Fibroblast of lung (primary cell): ENCODE data around the gene CFAP65. TPM values are rescaled to one million over a fixed set of nuclear protein-coding genes. Genes with fewer than 3 reads are reported as not detected.

ENCODE experiments used
- DNase-seq, 2 donors: peaks; one replicate each; pipeline versions ENCODE4 v3.0.0 to v3.0.0-alpha.2; 2010; ENCODE audit warnings: low read depth in 2 of 2
- H2AFZ ChIP-seq: 2 replicates; pipeline ENCODE4 v1.5.1; 2012; ENCODE audit warnings: low read length, control low read depth, inconsistent platforms
- H3K27ac ChIP-seq: 2 replicates; pipeline ENCODE4 v1.5.1; 2011; ENCODE audit warnings: low read length, control low read depth; ENCODE audit not compliant: insufficient read depth
- H3K27me3 ChIP-seq: 2 replicates; pipeline ENCODE4 v1.5.1; 2011; ENCODE audit warnings: mild to moderate bottlenecking, low read length; ENCODE audit not compliant: control insufficient read depth, insufficient read depth
- H3K36me3 ChIP-seq: 2 replicates; pipeline ENCODE4 v1.5.1; 2011; ENCODE audit warnings: low read length; ENCODE audit not compliant: control insufficient read depth, insufficient read depth
- H3K4me1 ChIP-seq: 2 replicates; pipeline ENCODE4 v1.5.1; 2011; ENCODE audit warnings: low read length; ENCODE audit not compliant: control insufficient read depth, insufficient read depth; ENCODE audit errors: extremely low read depth
- H3K4me2 ChIP-seq: 2 replicates; pipeline ENCODE4 v1.5.1; 2011; ENCODE audit warnings: low read length, control low read depth; ENCODE audit not compliant: insufficient read depth; ENCODE audit errors: extremely low read depth
- H3K4me3 ChIP-seq, 4 experiments: fragments of 200-600 bp in 1 of 4; sonication (generic) in 1 of 4; replicated peaks in 1 of 4; 2 replicates each; pipeline ENCODE4 v1.5.1; 2011 to 2016; ENCODE audit warnings: low read length in 4 of 4, low read depth in 3 of 4, mild to moderate bottlenecking in 3 of 4, control low read depth in 2 of 4, inconsistent platforms in 1 of 4, mixed read lengths in 1 of 4; ENCODE audit not compliant: insufficient read depth in 1 of 4; ENCODE audit errors: control extremely low read depth in 1 of 4
- H3K79me2 ChIP-seq: 2 replicates; pipeline ENCODE4 v1.5.1; 2012; ENCODE audit warnings: mild to moderate bottlenecking, low read length, inconsistent platforms; ENCODE audit not compliant: control insufficient read depth, insufficient read depth
- H3K9ac ChIP-seq: 2 replicates; pipeline ENCODE4 v1.5.1; 2011; ENCODE audit warnings: mild to moderate bottlenecking, low read length, control low read depth; ENCODE audit not compliant: insufficient read depth
- H3K9me3 ChIP-seq: 2 replicates; pipeline ENCODE4 v1.5.1; 2012; ENCODE audit warnings: low read depth, low read length; ENCODE audit not compliant: control insufficient read depth, insufficient read depth
- H4K20me1 ChIP-seq: 2 replicates; pipeline ENCODE4 v1.5.1; 2011; ENCODE audit warnings: low read length; ENCODE audit not compliant: control insufficient read depth, insufficient read depth; ENCODE audit errors: extremely low read depth
- EZH2 ChIP-seq: IDR thresholded peaks from 2 replicates; pipeline ENCODE4 v1.5.1; 2012; ENCODE audit warnings: low read length, control low read depth, mild to moderate bottlenecking; ENCODE audit errors: missing control alignments
- polyA plus RNA-seq, 2 donors: library from polyadenylated mRNA; depleted of rRNA in 1 of 2; stranded (reverse) in 1 of 2; unstranded in 1 of 2; fragments of >200 nt; gene quantifications; 2 replicates each; pipeline ENCODE4 v1.2.1, GENCODE V29; 2011 to 2012; ENCODE audit warnings: missing spikeins in 1 of 2
- total RNA-seq: library from RNA; depleted of rRNA; stranded (reverse); fragments of >200 nt; gene quantifications from 2 replicates; pipeline ENCODE4 v1.2.1, GENCODE V29; 2014
- TF ChIP-seq, protein P1 (sequence below), 2 donors: IDR thresholded peaks in 1 of 2; conservative IDR thresholded peaks in 1 of 2; 1 replicate in 1 of 2; 2 replicates in 1 of 2; pipeline ENCODE4 v1.5.1; 2011 to 2012; ENCODE audit warnings: low read length in 2 of 2, control low read depth in 1 of 2, inconsistent platforms in 1 of 2, low read depth in 1 of 2, mild to moderate bottlenecking in 1 of 2

CFAP65 gene
- total and polyA plus RNA-seq, 2 donors (not counting 1 experiment from before 2014, with no cell fraction given) = not detected

DNA sequence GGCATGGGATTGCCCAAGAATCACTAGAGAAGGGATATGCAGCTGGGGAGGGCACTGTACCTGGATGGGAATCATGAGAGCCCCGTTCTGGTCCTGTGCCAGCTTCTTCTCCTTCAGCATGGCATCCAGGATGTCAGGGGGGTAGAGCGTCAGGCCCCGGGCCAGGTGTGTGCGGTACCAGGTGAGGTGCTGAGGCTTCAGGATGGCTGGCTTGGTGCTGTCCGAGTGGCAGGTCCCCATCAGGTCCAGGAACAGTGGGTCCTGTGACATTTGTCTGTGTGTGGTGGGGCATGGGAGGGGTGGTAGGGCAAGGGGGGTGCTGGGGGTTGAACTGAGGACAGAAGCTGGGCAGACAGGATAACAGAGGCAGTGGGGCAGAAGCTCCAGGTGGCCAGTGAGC is 13.2 kb downstream of the CFAP65 start:
- Histone ChIP-seq H3K27me3 (peaks cover 15% of the 10 kb centered on the region), H3K79me2 (no peaks in the 10 kb centered on the region), H3K4me1 (no peaks in the 10 kb centered on the region), H3K4me2 (no peak overlapping the region), H3K4me3 (no peak overlapping the region), H3K36me3 (no peaks in the 10 kb centered on the region), H3K27ac (no peak overlapping the region), H3K9me3 (no peaks in the 10 kb centered on the region), H4K20me1 (no peaks in the 10 kb centered on the region), H2AFZ (no peak overlapping the region), H3K9ac (no peak overlapping the region)
- no peak for DNase-seq
- TF ChIP-seq EZH2 = no peak
- TF ChIP-seq, protein P1, sequence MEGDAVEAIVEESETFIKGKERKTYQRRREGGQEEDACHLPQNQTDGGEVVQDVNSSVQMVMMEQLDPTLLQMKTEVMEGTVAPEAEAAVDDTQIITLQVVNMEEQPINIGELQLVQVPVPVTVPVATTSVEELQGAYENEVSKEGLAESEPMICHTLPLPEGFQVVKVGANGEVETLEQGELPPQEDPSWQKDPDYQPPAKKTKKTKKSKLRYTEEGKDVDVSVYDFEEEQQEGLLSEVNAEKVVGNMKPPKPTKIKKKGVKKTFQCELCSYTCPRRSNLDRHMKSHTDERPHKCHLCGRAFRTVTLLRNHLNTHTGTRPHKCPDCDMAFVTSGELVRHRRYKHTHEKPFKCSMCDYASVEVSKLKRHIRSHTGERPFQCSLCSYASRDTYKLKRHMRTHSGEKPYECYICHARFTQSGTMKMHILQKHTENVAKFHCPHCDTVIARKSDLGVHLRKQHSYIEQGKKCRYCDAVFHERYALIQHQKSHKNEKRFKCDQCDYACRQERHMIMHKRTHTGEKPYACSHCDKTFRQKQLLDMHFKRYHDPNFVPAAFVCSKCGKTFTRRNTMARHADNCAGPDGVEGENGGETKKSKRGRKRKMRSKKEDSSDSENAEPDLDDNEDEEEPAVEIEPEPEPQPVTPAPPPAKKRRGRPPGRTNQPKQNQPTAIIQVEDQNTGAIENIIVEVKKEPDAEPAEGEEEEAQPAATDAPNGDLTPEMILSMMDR (conservative IDR thresholded peaks at IDR 0.05 in 1 of 2, IDR thresholded peaks at IDR 0.05 in 1 of 2; ENCODE audit: low read depth in 1 of 2, low read length in 2 of 2) = no peak

DNA sequence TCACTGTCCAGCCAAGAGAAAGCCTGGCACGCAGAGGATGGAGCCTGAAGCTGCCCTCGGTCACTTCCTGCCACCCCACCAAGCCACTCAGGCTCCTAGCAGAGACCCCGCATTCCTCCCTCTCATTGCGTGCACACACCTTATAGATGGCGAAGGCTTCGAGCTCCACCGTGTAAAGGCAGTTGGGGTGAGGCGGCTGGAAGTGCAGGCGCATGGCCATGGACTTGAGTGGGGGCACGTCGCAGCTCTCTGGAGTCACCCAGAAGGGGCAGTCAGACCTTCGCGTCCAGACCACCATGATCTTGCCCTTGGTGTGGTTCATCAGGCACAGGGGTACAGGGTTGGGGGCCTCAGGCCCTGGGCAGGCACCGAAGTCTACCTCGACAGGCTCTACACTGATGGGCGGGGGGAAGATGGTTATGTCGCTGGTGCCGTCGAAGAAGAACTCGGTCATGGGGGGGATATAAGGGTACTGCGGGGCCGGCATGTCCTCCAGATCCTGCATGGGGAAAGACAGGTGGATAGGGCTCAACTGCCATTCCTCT is 13.7 kb downstream of the CFAP65 start:
- Histone ChIP-seq H3K9me3 (no peaks in the 10 kb centered on the region), H3K4me1 (no peaks in the 10 kb centered on the region), H2AFZ (no peak overlapping the region), H3K27ac (no peak overlapping the region), H3K27me3 (peaks cover 15% of the 10 kb centered on the region), H4K20me1 (no peaks in the 10 kb centered on the region), H3K36me3 (no peaks in the 10 kb centered on the region), H3K4me2 (no peak overlapping the region), H3K4me3 (no peak overlapping the region), H3K79me2 (no peaks in the 10 kb centered on the region), H3K9ac (no peak overlapping the region)
- DNase-seq = no peak
- TF ChIP-seq EZH2 = no peak
- TF ChIP-seq, protein P1 (conservative IDR thresholded peaks at IDR 0.05 in 1 of 2, IDR thresholded peaks at IDR 0.05 in 1 of 2; ENCODE audit: low read depth in 1 of 2, low read length in 2 of 2) = no peak

DNA sequence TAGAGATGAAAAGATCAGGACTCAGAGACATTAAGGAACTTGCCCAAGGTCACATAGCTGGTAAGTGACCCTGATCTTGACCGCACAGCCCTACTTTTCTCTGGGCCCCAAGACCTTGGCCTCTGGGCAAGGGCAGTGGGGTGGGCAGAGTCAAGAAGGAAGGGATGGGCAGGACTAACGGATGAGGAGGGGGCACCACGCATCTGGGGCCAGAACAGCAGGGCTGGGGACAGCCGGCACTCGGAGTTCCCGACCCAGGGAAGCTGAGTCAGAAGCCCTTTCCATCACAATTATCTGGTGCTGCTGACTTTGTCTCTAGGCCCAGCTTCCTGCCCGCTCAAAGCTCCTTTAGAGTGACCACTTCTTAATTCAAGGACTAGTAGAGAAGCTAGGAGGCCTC is 14.4 kb downstream of the CFAP65 start:
- Histone ChIP-seq H3K4me2 (no peak overlapping the region), H3K4me1 (no peaks in the 10 kb centered on the region), H3K27me3 (peaks cover 11% of the 10 kb centered on the region)

More for the DNA sequence above, 14.4 kb downstream of the CFAP65 start:
- H3K36me3 ChIP-seq = no peaks in the 10 kb centered on the region
- no peak for DNase-seq
- no peak for TF ChIP-seq EZH2
- TF ChIP-seq, protein P1 (conservative IDR thresholded peaks at IDR 0.05 in 1 of 2, IDR thresholded peaks at IDR 0.05 in 1 of 2; ENCODE audit: low read depth in 1 of 2, low read length in 2 of 2) = no peak
- H4K20me1 ChIP-seq = no peaks in the 10 kb centered on the region
- no peaks in the 10 kb centered on the region for H3K79me2 ChIP-seq
- no peak overlapping the region for H3K9ac ChIP-seq
- H3K27ac ChIP-seq = no peak overlapping the region
- H3K9me3 ChIP-seq = no peaks in the 10 kb centered on the region
- no peak overlapping the region for H3K4me3 ChIP-seq
- H2AFZ ChIP-seq = no peak overlapping the region
